Measurements from ENCODE around the gene ELL2. TPM values are rescaled to one million over a fixed set of nuclear protein-coding genes. Genes with fewer than 3 reads are reported as not detected.
A peak's percentile ranks its signal among the peaks of the same experiment; 100 is the strongest.

Gene ELL2
- total RNA-seq, 1 donor from 2014 or later, result 118 TPM

DNA sequence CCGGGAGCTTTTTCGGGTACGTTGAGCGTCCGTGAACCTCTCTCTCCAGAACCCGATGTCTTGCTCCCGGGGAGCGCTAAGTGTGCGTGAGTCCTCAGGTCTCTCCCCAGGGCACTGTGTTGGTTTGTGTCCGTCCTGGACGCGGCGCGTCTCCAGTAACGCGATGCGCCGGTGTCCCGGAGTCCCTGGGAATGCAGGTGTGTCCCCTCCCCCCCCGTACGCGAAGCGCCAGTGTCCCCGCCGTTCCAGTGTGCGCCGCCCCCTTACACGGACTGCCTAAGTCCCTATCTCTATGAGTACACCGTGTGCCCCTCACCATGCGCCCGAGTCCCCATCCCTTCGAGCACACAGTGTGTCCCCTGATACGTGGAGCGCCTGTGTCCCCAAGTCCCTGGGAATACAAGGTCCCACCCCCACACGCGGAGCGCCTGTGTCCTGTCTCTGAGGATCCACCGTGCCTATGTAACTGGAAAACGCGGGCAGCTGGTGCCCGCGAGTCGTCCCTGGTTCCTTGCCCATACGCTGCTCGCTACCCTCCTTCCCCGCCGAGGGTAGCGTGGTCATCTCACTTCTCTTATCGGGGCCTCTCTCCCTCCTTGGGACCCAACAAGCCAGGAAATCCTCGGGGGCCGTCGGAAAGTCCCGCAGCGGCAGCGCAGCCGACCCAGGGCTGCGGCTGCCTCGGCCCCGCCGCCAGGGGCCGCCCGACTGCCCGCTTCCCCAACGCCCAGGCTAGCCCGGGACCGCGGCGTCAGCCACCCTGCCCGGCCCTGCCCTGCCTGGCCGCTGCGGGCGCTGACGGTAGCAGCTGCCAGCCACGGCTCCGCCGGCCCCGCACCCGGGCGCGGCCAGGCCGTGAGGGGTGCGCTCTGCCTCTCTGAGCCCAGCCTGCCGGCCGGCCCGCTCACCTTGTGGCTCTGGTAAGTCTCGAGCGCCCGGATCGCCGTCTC is 709 bp downstream of the ELL2 start:
- Mint-ChIP-seq H3K4me1 (ENCODE audit: low read depth, unreplicated experiment) (peaks cover 42% of the 10 kb centered on the region), H3K27ac (ENCODE audit: unreplicated experiment) (peak overlapping the region; percentile 100), H3K4me3 (ENCODE audit: unreplicated experiment) (peak overlapping the region; percentile 96), H3K27me3 (ENCODE audit: low read depth, unreplicated experiment) (no peaks in the 10 kb centered on the region), H3K9me3 (ENCODE audit: unreplicated experiment) (no peaks in the 10 kb centered on the region), H3K36me3 (ENCODE audit: low read depth, unreplicated experiment) (peaks cover 9% of the 10 kb centered on the region)
- FAIRE-seq (no peak), DNase-seq (ENCODE audit: low read depth) (peak; percentile 58)
- Histone ChIP-seq H3K79me2 (ENCODE audit: insufficient read depth, low read length) (peaks cover 56% of the 10 kb centered on the region), H3K9me3 (ENCODE audit: insufficient read depth, low read depth, low read length) (no peaks in the 10 kb centered on the region), H3K4me2 (ENCODE audit: low read length) (peak overlapping the region; percentile 98), H3K27ac (ENCODE audit: low read depth, low read length) (peak overlapping the region; percentile 96), H3K4me1 (ENCODE audit: insufficient read depth, low read length) (peaks cover 22% of the 10 kb centered on the region), H3K27me3 (ENCODE audit: insufficient read depth, low read length) (no peaks in the 10 kb centered on the region), H3K4me3 (ENCODE audit: insufficient read depth, low read depth, low read length) (peak overlapping the region; percentile 88), H3K9ac (ENCODE audit: low read length) (peak overlapping the region; percentile 100), H2AFZ (ENCODE audit: low read depth, low read length) (peak overlapping the region; percentile 37), H4K20me1 (ENCODE audit: insufficient read depth, low read length) (peaks cover 48% of the 10 kb centered on the region), H3K36me3 (ENCODE audit: insufficient read depth, low read length) (no peaks in the 10 kb centered on the region)
- TF ChIP-seq, protein P1, sequence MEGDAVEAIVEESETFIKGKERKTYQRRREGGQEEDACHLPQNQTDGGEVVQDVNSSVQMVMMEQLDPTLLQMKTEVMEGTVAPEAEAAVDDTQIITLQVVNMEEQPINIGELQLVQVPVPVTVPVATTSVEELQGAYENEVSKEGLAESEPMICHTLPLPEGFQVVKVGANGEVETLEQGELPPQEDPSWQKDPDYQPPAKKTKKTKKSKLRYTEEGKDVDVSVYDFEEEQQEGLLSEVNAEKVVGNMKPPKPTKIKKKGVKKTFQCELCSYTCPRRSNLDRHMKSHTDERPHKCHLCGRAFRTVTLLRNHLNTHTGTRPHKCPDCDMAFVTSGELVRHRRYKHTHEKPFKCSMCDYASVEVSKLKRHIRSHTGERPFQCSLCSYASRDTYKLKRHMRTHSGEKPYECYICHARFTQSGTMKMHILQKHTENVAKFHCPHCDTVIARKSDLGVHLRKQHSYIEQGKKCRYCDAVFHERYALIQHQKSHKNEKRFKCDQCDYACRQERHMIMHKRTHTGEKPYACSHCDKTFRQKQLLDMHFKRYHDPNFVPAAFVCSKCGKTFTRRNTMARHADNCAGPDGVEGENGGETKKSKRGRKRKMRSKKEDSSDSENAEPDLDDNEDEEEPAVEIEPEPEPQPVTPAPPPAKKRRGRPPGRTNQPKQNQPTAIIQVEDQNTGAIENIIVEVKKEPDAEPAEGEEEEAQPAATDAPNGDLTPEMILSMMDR (IDR thresholded peaks at IDR 0.05; ENCODE audit: insufficient read depth, low read depth, low read length), result peak; percentile 40
- no peak for TF ChIP-seq EZH2 (IDR thresholded peaks at IDR 0.05; ENCODE audit: insufficient read depth, low read length)

DNA sequence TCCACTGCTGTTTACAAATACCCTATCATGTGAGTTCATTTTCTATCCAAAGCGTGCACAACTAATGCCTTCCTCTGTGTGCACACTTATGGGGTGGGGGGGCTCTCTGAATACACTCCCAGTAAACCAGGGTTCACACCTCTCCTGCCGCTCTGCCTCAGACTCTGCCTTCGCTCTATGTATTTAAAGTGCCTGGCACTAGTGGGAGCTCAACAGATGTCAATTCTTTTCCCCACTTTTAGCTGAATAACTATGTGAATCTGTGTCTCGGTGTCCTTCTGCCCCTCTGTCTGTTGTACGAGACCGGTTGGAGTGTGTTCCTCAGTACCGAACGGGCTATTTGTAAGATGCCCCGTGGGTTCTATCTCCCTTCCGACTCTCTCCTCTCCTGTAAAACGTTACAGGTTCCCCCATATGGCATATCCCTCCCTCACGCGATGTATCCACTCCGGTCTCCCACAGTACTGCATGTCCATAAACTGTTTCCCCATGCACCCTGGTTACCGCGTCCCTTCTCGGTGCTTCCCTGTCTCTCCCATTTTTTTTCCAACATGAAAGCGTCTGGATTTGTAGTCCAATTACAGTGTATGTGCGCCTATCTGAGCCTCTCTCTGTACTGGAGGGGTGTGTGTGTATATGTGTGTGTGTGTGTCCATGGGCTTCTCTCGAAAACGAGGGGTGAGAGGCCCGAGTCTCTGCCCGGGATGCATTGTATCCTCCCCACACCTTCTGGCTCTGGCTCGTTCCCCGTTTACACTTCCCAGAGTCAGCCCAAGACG is 1.6 kb downstream of the ELL2 start:
- Histone ChIP-seq H2AFZ (ENCODE audit: low read depth, low read length) (peak overlapping the region; percentile 24), H3K4me2 (ENCODE audit: low read length) (peak overlapping the region; percentile 98), H3K4me3 (ENCODE audit: insufficient read depth, low read depth, low read length) (peak overlapping the region; percentile 88), H3K79me2 (ENCODE audit: insufficient read depth, low read length) (peaks cover 64% of the 10 kb centered on the region), H3K9ac (ENCODE audit: low read length) (peak overlapping the region; percentile 100), H3K27ac (ENCODE audit: low read depth, low read length) (peak overlapping the region; percentile 96), H3K36me3 (ENCODE audit: insufficient read depth, low read length) (no peaks in the 10 kb centered on the region), H4K20me1 (ENCODE audit: insufficient read depth, low read length) (peaks cover 57% of the 10 kb centered on the region), H3K4me1 (ENCODE audit: insufficient read depth, low read length) (peaks cover 22% of the 10 kb centered on the region), H3K9me3 (ENCODE audit: insufficient read depth, low read depth, low read length) (no peaks in the 10 kb centered on the region), H3K27me3 (ENCODE audit: insufficient read depth, low read length) (no peaks in the 10 kb centered on the region)
- FAIRE-seq, result no peak
- H3K27ac Mint-ChIP-seq (ENCODE audit: unreplicated experiment), result peak overlapping the region; percentile 97
- peaks cover 50% of the 10 kb centered on the region for H3K4me1 Mint-ChIP-seq (ENCODE audit: low read depth, unreplicated experiment)
- DNase-seq (ENCODE audit: low read depth), result peak; percentile 54
- TF ChIP-seq EZH2 (IDR thresholded peaks at IDR 0.05; ENCODE audit: insufficient read depth, low read length), result no peak
- TF ChIP-seq, protein P1 (IDR thresholded peaks at IDR 0.05; ENCODE audit: insufficient read depth, low read depth, low read length), result no peak
- no peaks in the 10 kb centered on the region for H3K9me3 Mint-ChIP-seq (ENCODE audit: unreplicated experiment)
- peak overlapping the region; percentile 96 for H3K4me3 Mint-ChIP-seq (ENCODE audit: unreplicated experiment)
- H3K27me3 Mint-ChIP-seq (ENCODE audit: low read depth, unreplicated experiment), result no peaks in the 10 kb centered on the region
- H3K36me3 Mint-ChIP-seq (ENCODE audit: low read depth, unreplicated experiment), result peaks cover 9% of the 10 kb centered on the region

Data from astrocyte (in vitro differentiated cells and primary cell).